NCI-H526 treated with DMSO at 0.1 percent for 48 hours (cell line): ENCODE data around the gene RASGRF2.
A peak's percentile ranks its signal among the peaks of the same experiment; 100 is the strongest.
"Not testable (repeated sequence)": the region's sequence is repeated elsewhere in the genome, so short reads cannot be mapped to it uniquely, and the experiment has no call there.

Experiments used
- DNase-seq: peaks from one replicate; lab custom pipeline; 2025; lab: John Stamatoyannopoulos, UW

Gene RASGRF2

DNA sequence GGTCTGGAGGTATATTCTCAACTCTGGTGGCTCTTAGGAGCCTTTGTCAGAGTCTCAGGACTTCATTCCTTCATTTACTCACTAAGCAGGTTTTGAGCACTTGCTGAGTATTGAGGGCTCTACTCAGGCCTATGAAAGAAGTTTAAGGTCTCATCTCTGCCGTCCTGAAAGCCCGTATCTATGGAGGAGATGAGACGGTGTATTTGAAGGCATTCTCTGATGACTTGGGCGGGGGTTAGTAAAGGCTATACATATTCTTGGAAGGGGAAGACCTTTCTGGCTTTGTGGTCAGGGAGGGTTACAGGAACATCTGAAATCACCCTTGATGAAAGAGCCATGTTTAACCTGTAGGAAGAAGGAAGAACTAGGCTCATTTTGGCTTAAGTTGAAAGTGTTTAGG, 21.9 kb downstream of the RASGRF2 start:
- no peak for DNase-seq

- no peak for DNase-seq
Measured at GRCh38 chr5:80985600-80986228, 25.6 kb downstream of the RASGRF2 start.

DNA sequence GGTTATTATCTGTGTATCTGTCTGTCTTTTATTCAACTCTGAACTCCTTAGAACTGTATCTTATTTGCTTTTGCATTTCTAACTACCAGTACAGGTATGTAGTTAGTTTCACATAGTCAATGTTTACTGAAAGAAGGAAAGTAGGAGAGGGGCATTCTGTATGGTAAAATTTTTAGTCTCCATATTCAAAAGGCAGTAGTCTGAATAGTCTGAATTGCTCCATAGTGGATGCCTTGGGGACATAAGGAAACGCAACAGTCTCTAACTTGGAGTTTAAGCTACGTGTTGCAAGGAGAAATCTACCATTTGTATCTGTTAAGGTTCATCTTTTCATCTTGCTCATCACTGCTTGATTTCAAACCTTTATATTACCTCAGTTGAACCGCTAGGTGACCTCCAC, 26.2 kb downstream of the RASGRF2 start:
- DNase-seq = no peak

- DNase-seq = no peak
Measured at GRCh38 chr5:80987078-80987766, 27.1 kb downstream of the RASGRF2 start.

- no peak for DNase-seq
Measured at GRCh38 chr5:80988419-80988935, 28.3 kb downstream of the RASGRF2 start.

GRCh38 chr5:80989883-80990282, 29.7 kb downstream of the RASGRF2 start:
- DNase-seq = peak; percentile 33

GRCh38 chr5:80990527-80990926, 30.4 kb downstream of the RASGRF2 start:
- DNase-seq = no peak

- peak; percentile 11 for DNase-seq
Measured at GRCh38 chr5:80990971-80991370, 30.8 kb downstream of the RASGRF2 start.

DNA sequence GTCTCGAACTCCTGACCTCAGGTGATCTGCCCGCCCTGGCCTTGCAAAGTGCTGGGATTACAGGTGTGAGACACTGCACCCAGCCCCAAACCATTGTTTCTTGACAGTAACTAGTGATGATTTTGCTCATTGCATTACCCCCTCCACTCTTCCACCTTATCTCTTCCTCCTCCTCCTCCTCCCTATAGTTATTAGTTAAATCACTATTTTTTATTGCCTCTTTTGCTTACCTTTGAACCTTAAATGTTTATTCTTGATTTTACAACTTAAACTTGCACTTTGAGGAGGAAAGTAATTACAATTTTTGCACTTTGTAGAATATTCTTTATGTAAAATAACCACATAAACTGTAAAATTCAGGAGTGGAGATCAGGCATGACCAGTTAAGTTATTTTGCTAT, 35.7 kb downstream of the RASGRF2 start:
- DNase-seq = no peak

DNA sequence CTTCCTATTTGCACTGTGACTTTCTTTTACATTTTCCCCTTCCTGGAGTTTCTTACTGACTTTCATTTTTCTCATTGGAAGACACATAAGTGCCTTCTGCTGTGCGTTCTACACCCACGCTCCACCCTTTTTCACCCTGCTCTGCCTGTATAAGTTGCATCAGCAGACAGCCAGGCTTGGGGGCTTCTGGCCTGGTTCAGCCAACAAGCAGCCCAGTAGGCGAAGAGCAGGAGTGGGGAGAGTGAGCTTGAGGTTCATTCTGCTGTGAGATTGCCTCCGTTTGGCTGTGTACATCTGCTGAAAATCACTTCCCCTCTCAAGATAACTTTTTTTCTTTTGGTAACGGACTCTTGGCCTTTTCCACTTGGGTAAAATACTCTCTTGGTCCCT, 38.4 kb downstream of the RASGRF2 start:
- no peak for DNase-seq

- DNase-seq = no peak
Measured at GRCh38 chr5:81003811-81004386, 43.7 kb downstream of the RASGRF2 start.

GRCh38 chr5:81005708-81006107, 45.5 kb downstream of the RASGRF2 start:
- DNase-seq = no peak

- DNase-seq = no peak
Measured at GRCh38 chr5:81006231-81006630, 46.1 kb downstream of the RASGRF2 start.

DNA sequence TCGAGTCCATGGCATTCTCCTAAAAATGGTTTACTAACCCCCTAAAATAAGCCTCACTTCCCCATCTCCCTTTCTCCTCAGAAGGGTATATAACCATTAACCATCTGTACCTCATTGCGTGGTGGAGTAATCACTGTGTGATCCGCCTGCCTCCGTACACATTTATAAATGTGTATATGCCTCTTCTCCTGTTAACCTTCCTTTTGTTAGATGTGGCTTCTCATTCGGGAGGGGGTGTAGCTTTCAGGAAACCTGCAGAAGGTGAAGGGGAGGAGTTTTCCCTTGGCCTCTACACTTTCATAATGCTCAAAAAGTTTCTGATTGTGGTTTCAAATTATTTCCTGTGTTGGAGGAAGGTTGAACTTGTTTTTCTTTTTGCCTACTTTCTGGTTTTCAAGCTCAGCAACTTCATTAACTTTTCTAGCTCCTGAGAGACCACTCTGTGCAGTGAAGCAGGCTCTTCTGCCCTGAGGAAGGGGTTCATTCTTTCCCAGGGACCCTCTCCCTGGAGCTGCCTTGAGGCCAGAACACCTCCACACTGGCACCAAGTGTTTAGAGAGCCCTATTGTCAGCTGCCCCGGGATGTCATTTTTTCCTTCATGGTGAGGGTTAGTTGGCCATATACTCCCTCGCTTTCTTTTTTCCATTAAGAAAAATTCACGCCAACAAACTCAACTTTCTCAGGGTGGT, 46.9 kb downstream of the RASGRF2 start:
- no peak for DNase-seq

GRCh38 chr5:81007637-81008027, 47.5 kb downstream of the RASGRF2 start:
- DNase-seq = no peak

DNA sequence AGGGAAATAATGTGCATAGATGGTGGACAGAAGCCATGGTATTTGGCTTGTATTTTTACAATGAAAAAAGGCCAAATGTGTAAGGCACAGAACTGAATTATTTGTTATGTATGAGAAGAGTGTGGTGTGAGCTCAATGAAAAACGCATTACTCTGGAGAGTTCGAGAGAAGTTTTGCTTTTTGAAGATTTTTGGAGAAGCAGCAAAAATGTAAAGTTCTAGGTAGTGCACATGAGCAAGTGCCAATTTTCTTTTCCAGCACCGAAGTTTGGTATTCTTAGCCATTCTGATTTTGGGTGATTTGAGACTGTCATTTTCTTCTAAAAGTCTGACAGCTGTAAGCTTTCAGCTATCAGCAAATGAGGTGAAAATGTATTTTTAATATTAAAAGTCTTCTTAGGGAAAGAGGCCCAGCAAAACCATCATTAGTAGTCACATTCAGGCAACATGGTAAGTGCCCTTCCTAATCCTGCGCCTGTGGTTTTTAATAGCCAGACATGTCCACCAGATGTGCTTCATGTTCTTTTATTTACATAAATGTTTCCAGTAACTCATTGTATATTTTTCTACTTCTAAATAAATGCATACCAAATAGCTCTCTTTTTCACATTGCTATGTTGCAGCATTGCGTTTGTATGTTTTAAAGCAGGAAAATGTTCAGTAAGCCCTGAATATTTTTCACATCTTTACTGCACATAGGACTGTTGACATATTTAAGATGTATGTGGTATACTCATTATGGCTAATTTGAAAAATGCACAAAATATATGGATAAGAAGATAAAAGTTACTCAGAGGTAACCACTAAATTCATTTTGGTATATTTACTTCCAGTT, 50.4 kb downstream of the RASGRF2 start:
- DNase-seq = no peak

- DNase-seq = no peak
Measured at GRCh38 chr5:81014348-81014747, 54.2 kb downstream of the RASGRF2 start.

GRCh38 chr5:81016116-81016515, 56.0 kb downstream of the RASGRF2 start:
- no peak for DNase-seq

- DNase-seq = no peak
Measured at GRCh38 chr5:81017320-81017719, 57.2 kb downstream of the RASGRF2 start.

DNA sequence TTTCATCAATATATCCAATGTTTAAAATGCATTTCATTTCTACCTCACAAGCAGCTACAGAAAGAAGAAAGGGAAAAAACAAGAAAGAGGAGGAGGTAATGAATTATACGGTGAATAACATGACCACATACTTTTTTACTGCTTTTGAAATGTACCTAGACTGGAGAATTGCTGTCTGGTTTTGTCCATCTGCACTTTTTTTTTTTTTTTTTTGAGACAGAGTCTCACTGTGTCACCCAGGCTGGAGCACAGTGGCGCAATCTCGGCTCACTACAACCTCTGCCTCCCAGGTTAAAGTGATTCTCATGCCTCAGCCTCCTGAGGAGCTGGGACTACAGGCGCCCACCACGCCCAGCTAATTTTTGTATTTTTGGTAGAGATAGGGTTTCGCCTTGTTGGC, 58.4 kb downstream of the RASGRF2 start:
- not testable (repeated sequence) for DNase-seq

- DNase-seq = no peak
Measured at GRCh38 chr5:81019748-81020147, 59.6 kb downstream of the RASGRF2 start.
